GM21447 (cell line): Measurements from ENCODE around the gene CRYBB2.
"Not testable (repeated sequence)": the region's sequence is repeated elsewhere in the genome, so short reads cannot be mapped to it uniquely, and the experiment has no call there.

Experiments used
- ATAC-seq: cut with Tn5 transposase; IDR thresholded peaks from one replicate; pipeline ENCODE4 v1.9.1; 2021; ENCODE audit not compliant: unreplicated experiment

The CRYBB2 gene

DNA sequence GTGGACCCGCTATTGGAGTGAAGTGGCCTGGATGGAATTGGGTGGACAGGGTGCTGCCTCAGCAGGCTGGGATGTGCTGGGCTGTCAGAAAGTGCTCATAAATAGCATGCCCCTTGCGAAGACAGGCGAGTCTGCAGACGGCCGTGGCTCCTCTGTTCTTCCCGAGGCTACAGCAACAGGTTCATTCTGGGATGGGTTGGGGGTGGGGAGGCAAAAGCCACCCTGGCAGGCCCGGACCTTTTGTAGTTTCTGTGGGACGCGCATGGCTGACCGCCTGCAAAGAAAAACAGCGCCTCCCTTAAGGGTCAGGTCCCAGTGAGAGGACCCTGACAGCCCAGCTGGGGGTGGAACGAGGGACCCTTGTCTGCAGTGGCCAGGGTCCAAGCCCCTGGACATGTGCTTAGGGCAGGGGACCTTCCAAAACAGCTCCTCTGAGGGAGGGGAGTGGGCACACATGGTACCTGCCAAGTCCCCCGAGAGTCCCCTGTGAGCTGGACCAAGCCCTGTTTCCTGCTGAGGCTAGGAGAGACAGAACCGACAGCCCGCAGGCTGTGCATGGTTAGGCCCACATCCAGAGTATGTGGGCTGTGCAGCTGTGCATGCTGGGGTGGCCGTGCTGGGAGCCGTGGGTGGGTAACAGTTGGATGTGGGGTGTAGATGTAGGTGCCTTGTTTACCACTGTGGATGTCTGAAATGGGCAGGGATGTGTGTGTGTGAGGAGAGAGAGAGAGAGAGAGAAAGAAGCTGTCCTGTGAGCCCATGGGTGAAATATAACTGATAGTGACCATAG is 19.5 kb upstream of the CRYBB2 start, which contains the start of gene CRYBB3:
CRYBB3 (plus strand) TSS at position 128 of the 790 bp plus-strand sequence. CDS start 1,539 bp downstream, outside the sequence.
- ATAC-seq: no peak

DNA sequence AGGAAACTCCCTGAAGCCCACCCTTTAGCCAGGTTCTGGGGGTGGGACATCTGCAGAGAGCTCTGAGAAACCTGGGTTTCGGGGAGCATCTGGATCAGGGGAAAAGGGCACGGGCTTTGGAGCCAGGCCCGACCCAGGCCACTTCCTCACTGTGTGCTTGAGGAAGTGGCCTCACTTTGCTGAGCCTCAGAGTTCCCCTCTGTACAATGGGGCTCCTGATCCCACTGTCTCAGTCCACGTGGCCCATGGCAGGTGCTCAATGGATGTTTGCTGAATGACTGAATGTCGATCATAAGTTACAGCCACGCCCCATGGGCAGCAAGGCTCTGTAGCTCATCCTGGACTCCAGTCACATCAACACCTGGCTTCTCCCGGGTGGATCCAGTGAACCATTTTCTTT is 18.5 kb upstream of the CRYBB2 start:
- no peak for ATAC-seq

DNA sequence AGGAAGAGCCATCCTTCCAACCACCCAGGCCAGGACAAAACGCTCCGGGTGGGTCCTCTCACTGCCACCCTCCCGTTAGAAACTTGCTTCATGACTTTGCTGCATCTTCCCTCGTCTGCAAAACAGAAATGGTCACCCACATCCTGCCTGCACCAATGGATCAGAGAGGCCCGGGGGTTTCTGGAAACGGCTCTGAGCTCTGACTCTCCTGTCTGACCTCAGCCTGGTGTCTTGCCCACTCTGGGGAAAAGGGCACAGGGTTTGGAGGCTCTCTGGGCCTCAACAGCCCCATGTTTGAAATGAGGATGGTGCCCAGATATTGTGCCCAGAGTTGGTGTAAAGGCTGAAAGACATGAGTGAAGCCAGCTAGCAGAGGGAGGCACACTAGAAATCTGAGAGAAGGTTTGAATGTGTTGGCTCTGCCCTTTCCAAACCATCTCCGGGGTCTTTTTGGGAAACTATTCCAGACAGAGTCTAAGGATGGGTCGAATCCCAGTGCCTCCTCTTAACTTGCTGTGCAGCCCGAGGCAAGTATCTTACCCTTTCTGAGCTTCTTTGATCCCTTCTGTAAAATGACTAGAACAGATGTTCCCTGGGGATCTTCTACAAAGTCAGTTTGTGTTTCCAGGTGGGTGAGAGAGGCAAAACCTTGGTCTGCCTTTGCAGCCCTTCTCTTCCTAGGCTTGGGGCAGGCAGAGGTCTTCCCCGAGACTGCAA is 17.7 kb upstream of the CRYBB2 start:
- ATAC-seq: no peak

DNA sequence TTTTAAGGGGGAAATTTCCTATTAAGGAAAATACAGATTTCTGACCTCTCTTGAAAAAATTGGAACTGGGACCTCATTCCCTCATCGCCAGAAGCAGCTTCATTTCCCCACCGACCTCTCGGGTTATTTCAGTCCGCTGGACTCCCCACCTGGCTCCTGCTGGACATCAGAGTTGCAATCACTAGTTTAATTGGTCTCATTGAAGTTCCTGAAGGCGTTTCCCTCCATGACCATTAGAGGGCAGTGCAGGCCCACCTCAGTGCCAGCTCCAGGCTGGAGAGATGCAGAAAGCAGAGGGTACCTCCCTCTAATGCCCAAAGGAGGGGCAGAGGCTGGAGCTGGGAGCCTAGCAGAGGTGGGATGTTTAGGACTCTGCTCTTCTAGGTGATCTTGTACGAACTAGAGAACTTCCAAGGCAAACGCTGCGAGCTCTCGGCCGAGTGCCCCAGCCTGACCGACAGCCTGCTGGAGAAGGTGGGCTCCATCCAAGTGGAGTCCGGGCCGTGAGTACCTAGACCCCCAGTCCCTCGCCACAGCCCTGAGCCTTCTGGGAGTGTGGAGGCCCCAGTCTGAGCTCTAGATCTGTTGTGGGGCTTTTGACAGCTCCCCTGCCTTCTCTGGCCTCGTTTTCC is 17.0 kb upstream of the CRYBB2 start:
- ATAC-seq: no peak

- ATAC-seq: no peak
Measured at GRCh38 chr22:25203082-25203481, 16.4 kb upstream of the CRYBB2 start.

- not testable (repeated sequence) for ATAC-seq
Measured at GRCh38 chr22:25204547-25204946, 14.9 kb upstream of the CRYBB2 start.

DNA sequence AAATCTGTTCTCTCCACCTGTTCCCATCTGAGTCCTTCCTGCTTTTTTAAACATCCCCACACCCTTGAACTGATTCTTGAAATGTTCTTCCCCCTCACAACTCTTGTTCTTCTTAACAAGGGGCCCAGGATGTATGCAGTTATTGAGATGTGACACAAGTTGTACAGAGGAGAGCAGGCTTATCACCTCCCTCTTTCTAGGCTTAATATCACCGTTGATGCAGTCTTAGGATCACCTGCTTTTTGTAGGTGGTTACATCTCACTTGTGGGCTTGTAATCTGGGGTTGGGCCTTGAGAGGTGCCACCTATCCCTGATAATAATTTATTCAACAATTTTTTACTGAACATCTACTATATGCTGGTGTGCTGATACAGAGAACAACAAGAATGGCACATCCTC is 13.6 kb upstream of the CRYBB2 start:
- no peak for ATAC-seq

DNA sequence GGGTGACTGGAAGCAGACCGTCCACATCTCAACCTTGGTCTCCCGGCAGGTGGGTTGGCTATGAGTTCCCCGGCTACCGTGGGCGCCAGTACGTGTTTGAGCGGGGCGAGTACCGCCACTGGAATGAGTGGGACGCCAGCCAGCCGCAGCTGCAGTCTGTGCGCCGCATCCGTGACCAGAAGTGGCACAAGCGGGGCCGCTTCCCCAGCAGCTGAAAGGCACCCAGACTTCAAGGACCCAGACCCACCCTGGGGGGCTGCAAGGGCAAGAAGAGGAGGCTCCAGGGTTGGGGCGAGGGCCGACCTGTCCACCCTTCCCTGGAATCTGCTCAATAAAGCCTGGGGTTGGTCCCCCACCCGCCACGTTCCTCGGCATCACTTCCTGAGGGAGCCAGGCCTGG is 12.4 kb upstream of the CRYBB2 start:
- no peak for ATAC-seq

GRCh38 chr22:25207553-25208157 is 11.8 kb upstream of the CRYBB2 start:
- no peak for ATAC-seq

GRCh38 chr22:25208328-25208727 is 11.1 kb upstream of the CRYBB2 start:
- no peak for ATAC-seq

DNA sequence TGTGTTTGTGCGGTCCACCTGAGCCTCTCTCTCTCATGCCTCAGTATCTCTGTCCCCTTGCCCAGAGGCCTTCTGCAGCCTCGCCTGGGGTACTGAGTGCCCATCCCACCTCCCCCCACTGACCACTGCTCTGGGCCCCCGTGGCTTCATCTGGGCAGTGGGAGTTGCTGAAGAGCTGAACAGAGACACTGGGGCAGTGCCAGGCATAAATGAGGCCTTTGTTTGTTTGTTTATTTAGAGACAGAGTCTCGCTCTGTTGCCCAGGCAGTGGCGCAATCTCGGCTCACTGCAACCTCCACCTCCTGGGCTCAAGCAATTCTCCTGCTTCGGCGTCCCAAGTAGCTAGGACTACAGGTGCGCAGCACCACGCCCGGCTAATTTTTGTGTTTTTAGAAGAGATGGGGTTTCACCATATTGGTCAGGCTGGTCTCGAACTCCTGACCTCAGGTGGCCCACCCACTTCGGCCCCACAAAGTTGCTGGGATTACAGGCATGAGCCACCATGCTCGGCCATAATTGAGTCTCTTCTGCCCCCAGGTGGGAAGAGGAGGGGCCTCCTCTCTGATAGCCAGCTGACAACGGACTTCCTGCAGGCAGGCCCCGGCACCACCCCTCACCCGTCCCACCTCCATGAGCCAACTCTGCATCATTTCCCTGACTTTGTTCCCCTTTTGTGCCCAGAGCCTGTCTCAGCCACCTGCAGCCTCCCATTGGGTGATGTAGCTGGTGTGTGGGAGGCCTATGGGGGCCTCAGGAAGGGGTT is 10.5 kb upstream of the CRYBB2 start:
- ATAC-seq: no peak

DNA sequence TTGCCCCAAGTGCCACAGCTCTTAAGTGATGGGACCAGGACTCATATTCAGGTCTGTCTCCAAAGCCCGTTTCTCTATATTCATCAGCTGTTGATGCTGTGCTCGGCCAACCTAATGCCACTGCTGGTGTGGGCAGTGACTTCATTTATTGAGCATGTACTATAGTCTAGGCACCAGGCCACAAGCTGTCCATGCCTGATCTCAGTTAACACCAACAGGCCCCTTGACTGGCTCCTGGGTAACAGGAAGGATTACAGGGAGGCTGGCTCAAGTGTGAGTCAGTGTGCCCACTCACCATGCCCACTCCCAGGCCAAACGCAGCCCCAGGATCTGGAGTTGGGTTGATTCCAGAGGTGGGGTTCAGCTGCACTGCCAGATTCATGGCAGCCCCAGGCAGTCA is 8.6 kb upstream of the CRYBB2 start:
- no peak for ATAC-seq

DNA sequence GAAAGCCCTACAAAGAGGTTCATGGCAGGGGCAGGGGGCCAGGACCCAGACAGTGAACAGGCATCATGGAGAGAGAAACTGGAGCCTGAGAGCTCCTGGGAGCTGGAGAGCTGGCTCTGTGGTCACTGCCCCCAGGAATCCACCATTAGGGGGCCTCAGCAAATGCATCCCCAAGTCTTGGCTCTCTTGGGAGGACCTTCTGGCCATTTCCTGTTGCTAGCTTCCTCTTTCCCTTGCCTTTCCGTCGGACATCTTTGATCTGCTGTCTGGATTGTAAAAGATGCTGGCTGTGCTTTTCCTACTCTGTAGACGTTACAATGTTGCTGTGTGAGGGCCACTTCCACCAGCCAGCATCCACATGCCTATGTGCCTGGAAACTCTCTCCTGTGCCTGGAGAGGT is 7.1 kb upstream of the CRYBB2 start:
- no peak for ATAC-seq

DNA sequence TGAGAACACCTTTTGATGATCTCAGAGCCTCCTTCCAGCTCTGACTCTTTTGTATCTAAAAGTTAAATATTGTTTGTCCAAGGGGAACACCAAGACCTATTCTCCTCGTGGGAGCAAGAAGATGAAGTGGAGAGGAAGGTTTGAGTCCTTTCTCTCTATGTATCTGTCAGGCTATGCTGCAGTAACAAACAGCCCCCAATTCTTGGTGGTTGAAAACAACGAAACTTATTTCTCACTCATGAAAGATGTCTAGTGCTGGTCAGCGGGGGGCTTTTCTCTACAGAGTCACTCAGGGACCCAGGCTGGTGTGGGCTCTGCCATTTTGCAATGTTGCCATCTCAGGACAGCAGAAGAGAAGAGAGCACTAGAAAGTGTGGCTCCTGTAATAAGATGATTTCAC is 6.2 kb upstream of the CRYBB2 start:
- no peak for ATAC-seq

GRCh38 chr22:25216230-25216629 is 3.2 kb upstream of the CRYBB2 start:
- ATAC-seq: no peak

- ATAC-seq: no peak
Measured at GRCh38 chr22:25219948-25220442, 556 bp downstream of the CRYBB2 start.

- ATAC-seq: no peak
Measured at GRCh38 chr22:25221790-25222189, 2.4 kb downstream of the CRYBB2 start.

GRCh38 chr22:25223269-25223850 is 3.9 kb downstream of the CRYBB2 start:
- ATAC-seq: no peak

DNA sequence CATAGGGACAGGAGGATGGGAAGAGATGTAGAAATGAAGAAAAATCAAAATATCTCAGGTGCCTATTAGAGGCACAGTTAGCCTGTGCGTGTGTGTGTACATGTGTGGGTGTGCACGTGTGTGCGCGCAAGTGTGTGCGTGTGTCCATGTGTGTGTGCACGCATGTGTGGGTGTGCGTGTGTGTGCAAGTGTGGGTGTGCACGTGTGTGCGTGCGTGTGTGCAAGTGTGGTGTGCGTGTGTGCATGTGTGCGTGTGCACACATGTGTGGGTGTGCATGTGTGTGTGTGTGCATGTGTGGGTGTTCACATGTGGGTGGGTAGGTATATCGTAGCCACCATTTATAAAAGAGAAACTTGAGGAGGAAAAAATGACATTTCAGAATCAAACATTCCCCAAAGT is 9.4 kb downstream of the CRYBB2 start:
- no peak for ATAC-seq

DNA sequence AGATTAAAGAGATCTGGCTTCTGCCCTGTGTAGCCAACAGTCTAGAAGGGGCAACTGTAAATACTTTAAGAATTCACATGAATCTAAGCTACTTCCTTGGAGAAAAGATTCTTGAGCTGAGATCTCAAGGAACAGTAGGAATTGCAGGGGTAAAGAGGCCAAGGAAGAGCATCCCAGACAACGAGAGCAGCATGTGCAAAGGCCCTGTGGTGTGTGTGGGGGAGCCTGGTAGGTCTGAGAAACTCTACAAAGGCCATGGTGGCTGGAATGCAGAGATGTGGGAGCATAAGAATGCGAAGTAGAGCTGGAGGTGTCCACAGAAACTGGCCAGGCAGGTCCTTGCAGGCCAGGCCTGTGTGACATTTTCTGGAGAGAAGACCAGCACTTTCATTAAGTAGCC is 11.3 kb downstream of the CRYBB2 start:
- ATAC-seq: not testable (repeated sequence)
